Measurements from ENCODE around the gene ACTL8. TPM values are rescaled to one million over a fixed set of nuclear protein-coding genes. Genes with fewer than 3 reads are reported as not detected.

ACTL8 gene
- polyA plus RNA-seq, 3 donors, result 0.06 TPM; not detected in 2

DNA sequence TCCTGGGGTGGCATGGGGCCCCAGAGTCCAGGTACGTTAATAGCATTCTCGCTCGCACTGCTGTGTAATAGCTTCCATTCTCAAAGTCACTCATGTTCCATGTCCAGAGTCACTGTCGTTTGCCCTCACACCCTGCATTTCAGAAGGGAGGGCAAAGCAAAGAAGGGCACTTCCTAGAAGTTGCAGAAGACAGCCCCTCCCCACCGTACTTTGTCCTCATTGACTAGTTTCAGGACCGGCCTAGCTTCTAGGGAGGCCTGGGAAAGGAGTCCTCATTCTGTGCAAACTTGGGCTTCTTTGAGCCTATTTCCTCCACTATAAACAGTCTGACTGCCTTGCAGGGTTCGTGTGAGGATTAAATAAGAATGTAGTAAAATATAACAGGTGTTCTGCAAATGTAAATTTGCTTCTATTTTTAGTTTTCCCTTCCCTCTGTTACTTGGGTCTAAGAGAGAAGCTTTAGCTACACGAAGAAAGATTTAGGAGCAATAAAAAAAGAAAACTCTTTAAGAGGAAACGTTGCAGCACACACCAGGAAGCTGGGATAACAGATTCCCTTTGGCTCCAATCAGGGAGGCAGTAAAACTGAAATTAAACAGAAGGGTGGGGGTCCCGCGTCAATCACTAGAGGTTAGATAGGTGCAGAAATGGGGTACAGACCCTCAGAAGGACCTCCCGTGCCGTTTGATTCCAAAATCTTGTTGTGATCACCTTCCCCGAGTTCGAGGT, 40.1 kb downstream of the ACTL8 start:
- DNase-seq (ENCODE audit: extremely low read depth in 1 of 11, low read depth in 9 of 11, low spot score in 4 of 11), result no peak

DNA sequence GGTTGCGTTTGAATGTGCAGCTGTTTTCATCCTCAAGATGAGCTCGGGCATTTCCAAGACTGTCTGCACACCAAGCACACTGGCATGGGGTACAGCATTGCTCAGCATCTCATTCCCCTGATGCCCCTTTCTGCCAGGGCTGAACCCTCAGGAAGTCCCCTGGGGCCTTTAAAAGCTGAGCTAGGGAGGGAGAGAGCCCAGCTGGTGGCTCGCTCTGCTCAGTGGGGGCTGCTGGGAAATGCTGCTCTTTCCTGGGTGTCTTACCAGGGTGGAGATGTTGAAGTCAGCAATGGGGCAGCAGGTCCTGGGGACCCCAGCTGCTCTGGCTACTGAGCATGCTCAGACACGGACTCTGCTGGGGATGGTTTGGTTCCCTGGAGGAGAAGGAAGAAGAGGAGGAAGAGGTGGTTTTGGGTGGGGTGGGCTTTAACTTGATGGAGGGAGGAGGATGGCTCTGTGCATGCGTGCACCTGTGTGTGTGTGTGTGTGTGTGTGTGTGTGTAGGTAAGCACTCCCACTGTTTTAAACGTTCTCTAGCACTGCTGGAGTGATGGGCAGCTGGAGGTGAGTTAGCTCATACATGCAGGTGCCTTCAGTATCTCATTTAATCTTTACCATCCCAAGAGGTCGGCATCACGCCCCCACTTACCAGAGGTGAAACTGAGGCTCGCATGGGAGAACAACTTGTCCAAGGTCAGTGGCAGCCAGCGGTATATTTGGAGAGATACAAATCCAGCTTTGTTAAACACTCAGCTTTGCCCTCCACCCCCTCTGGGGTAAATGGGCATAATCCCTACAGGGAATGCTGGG, 40.9 kb downstream of the ACTL8 start:
- no peak for DNase-seq (ENCODE audit: extremely low read depth in 1 of 11, low read depth in 9 of 11, low spot score in 4 of 11)

DNA sequence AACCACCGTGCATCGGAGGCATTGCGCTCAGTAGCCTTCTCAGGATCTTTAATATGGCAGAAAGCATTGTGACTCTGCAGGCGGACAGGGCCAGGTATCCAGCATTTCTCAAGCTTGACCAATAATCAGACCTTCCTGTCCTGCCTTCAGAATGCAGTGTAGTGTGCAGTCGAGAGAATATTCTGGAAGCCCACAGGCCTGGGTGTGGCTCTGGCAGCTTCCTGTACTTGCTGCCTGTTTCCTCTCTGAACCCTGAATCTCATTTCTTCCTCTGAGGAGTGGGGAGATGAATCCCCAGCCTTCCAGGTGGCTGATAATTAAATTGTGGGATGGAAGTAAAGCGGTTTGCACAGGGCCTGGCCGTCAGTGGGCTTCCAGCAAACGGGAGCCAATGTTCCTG, 42.3 kb downstream of the ACTL8 start:
- DNase-seq (ENCODE audit: extremely low read depth in 1 of 11, low read depth in 9 of 11, low spot score in 4 of 11), result no peak

DNA sequence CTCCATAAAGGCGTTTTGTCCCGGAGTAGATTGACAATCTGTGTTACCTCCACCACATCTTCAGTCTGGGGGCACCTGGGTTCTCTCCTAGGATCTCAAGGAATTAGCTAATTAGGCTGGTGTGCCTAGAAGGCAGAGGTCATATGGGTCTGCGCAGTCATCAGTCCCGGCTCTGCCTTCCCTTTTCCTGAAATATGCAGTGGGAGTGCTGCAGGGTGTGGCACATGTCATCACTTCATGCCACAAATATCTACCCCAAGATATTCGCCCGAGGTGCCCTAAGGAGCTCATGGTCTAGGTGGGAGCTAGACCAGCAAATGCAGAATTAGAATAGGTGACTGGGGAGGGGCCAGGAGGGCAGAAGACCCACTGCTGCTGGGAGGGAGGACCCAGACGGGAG, 42.9 kb downstream of the ACTL8 start:
- DNase-seq (ENCODE audit: extremely low read depth in 1 of 11, low read depth in 9 of 11, low spot score in 4 of 11), result no peak

DNA sequence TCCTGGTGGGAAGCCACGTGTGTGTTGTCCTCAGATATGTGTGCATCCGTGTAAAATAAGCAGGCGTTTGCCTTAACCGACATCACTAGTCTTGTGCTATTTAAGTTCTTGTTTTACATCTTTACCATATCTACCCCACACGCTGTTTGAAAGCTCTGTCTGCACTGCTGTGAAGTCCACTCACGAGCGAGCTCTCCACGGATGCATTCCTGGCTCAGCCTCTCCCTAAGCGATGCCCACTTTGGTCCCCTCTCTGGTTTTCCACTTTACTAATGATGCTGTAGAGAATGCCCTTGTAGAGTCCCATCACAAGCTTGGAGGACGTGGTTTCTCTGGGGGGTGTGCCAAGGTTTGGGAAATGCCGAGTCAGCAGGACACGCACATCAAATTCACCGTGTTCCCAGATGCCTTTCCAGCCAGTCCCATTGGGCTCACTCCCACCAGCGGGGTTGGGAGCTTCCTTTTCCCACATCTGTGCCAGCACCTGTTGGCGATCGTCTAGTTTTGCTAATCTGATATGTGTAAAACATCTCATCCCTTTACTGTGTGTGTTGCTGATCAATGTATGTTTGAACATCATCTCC, 43.8 kb downstream of the ACTL8 start:
- no peak for DNase-seq (ENCODE audit: extremely low read depth in 1 of 11, low read depth in 9 of 11, low spot score in 4 of 11)

DNA sequence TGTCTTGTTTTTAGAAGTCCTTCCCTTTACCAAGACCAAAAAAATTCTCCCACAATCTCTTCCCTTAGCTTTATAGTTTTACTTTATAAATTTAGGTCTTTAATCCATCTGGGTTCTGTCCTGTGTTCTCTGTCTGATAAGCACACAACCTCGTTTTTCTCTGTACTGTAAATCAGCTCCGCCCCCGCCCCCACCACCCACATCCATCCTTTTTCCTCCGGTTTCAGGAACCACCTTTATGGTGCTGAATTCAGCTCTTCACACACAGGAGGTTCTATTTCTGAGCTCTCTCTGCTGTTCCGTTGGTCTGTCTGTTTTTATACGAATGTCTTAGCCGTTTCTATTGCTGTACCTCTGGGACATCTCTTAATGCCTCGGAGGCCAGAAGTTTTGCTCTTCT, 44.5 kb downstream of the ACTL8 start:
- no peak for DNase-seq (ENCODE audit: extremely low read depth in 1 of 11, low read depth in 9 of 11, low spot score in 4 of 11)

DNA sequence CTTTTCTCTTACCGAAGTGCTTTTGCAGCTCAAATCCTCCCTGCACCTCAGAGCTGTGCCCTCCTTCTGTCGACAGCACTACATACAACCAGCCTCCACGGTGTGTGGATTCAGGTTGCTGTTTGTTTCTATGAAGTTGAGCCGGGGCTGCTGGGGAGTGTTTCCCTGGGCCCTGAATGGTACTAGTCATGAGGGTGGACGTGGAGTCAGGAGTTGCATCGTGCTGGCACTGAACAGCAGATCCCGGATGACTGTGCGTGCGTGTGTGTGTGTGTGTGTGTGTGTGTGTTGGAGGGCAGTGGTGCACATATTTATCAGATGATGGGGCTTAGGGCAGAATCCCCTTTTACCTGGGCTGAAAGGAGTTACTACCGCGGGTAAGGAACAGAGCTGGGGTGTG, 47.0 kb downstream of the ACTL8 start:
- DNase-seq (ENCODE audit: extremely low read depth in 1 of 11, low read depth in 9 of 11, low spot score in 4 of 11), result no peak

DNA sequence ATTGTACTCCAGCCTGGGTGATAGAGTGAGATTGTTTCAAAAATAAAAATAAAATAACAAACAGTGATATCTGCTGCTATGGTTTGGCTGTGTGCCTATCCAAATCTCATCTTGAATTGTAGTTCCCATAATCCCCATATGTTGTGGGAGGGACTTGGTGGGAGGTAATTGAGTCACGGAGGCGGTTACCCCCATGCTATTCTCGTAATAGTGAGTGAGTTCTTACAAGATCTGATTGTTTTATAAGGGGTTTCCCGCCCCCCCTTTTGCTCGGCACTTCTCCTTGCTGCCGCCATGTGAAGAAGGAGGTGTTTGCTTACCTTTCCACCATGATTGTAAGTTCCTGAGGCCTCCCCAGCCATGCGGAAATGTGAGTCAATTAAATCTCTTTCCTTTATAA, 47.8 kb downstream of the ACTL8 start:
- no peak for DNase-seq (ENCODE audit: extremely low read depth in 1 of 11, low read depth in 9 of 11, low spot score in 4 of 11)

DNA sequence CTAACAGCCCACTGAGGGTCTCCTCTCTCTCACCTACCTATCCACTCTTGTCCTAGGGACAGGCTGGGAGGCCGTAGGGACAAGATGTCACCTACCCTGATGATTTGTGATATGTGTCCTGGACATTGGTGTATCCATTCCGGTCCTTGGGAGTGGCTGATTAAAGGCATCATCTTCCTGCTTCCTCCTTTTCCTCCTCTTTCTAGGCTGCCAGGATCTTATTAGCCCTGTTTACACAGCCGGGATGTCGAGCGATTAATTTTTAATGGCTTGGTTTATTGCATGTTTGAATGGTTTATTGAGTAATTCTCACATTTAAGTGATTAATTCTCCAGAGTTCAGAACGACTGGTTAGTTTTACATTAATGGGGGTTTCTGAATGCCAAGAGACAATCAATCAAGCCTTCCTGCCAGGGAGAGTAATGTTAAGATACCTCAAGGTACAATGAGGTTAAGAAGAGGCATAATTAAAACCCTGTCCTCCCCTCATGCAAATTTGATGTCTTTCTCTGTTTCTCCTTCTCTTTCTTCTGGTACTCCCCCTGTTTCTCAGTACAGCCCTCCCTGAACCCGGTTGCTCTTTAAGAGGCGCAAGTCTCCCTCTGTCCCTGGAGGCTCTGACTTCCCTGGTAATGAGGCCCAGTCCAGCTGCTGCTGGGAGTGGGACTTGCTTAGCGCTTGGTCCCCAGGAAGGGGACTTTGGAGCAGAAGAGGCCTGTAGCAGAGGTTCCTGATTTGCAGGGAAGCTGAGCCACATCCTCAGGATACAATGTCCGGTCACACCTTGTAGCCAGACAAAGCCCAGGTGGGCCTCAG, 50.9 kb downstream of the ACTL8 start:
- peak in 6 of 11 donors; percentile 2 to 45 (median 22) for DNase-seq (ENCODE audit: extremely low read depth in 1 of 11, low read depth in 9 of 11, low spot score in 4 of 11)

DNA sequence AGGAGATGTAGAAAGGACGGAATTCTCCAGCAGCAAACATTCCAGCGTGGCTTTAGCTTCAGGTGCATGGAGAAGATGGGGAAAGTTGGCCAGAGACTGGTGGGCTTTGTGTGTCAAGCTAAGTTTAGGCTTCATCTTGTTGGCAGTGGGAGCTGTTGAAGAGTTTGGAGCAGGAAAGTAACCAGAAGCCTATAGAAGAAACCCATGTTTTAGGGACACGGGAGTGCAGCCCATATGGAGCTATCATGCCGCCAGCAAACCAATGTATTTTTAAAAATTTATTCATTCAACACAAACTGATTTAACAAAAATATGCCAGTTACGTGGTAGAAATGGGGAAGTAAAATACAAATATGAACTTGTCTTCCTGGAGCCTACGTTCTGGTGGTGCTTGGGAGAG, 53.7 kb downstream of the ACTL8 start:
- no peak for DNase-seq (ENCODE audit: extremely low read depth in 1 of 11, low read depth in 9 of 11, low spot score in 4 of 11)

DNA sequence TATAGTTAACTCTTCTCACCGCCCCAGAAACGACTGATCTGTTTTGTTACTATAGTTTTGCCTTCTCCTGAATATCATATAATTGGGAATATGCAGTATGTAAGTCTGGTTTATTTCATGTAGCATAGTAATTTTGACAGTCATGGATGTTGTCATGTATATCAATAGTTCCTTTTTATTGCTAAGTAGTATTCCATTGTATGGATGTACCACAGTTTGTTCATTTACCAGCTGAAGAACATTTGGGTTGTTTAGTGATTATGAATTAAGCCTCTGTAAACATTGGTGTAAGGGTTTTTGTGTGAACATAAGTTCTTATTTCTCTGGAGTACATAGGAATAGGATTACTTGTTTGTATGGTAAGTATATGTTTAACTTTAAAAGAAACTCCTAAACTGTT, 55.5 kb downstream of the ACTL8 start:
- DNase-seq (ENCODE audit: extremely low read depth in 1 of 11, low read depth in 9 of 11, low spot score in 4 of 11), result no peak

DNA sequence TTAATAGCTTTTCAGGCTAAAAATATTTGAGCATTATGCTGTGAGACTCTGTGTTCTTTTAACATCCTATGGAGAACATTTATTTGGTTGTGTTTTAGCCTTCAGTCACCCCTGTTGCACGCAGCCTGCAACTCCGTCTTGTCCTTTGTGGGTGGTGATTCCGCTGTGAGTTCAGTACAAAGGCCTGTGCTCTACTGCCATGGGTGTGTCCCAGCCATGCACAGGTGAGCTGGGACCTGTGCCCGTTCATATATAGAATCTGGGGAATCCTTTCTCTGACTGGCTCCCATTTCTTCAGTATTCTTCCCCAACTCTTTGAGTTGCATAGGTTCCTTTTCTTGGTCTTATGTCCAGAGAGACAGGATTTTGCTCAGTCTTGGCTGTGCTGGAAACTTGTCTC, 61.4 kb downstream of the ACTL8 start:
- DNase-seq (ENCODE audit: extremely low read depth in 1 of 11, low read depth in 9 of 11, low spot score in 4 of 11), result no peak

DNA sequence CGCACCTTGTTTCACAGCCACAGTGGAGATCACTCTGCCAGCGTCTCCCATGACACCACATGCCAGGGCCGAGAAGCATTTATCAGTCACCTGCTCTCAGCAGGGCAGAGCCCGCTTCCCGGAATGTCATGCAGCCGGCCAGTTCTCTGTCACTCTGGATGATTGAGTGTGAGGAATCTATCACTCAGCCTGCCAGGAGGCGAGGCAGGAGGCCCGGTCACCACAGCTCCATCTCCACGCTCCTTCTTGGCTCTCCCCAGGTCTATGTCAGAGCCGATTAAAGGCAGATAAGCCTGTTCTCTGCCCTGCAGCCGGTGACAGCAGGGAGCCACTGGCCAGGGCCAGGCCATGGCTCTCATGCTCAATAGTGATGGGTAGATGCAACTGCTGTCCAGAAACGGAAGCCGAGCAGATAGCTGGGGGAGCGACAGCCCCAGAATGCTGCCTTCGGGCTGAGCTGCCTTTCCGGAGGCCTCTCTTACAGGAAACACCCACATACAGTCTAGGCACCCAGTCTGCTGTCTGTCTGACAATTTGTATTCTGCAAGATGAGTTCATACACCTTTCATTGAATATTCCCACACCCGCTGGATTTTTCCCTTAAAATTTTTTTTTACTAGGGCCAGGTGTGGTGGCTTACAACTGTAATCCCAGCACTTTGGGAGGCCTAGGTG, 64.1 kb downstream of the ACTL8 start:
- no peak for DNase-seq (ENCODE audit: extremely low read depth in 1 of 11, low read depth in 9 of 11, low spot score in 4 of 11)

DNA sequence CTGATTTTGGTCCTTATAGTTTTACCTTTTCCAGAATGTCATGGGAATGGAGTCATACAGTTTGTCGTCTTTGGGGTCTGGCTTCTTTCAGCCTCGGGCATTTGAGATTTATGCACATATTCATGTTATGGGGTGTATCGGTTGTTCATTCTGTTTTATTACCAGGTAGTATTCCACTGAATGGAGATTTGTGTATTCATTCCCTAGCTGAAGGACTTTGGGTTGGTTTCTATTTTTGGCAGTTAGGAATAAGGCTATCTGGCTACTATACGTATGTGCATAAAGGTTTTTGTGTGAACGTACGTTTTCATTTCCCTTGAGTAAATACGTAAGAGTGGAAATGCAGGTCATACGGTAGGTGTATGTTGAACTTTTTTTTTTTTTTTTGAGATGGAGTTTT, 65.1 kb downstream of the ACTL8 start:
- no peak for DNase-seq (ENCODE audit: extremely low read depth in 1 of 11, low read depth in 9 of 11, low spot score in 4 of 11)

DNA sequence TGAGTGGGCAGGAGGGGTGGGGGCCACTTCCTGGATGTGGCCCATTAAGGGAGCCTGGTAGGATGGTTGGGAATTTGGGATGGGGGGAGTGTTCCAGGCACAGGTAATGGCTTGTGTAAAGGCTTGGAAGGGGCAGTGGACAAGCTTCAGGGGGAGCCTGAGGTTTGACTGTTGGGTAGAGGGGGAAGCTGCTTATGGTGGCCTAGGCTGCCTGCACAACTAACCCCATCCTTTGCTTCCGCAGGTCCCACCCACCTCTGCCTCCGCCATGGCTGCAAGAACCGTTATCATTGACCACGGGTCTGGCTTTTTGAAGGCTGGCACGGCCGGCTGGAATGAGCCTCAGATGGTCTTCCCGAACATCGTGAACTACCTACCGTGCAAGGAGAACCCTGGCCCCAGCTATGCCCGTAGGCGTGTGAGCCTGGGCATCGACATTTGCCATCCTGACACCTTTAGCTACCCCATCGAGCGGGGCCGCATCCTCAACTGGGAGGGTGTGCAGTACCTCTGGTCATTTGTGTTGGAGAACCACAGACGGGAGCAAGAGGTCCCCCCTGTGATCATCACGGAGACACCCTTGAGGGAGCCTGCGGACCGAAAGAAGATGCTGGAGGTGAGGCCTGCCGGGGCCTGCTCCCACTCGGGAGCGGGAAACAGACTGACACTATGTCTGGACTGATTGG, 67.8 kb downstream of the ACTL8 start:
- DNase-seq (ENCODE audit: extremely low read depth in 1 of 11, low read depth in 9 of 11, low spot score in 4 of 11), result no peak

DNA sequence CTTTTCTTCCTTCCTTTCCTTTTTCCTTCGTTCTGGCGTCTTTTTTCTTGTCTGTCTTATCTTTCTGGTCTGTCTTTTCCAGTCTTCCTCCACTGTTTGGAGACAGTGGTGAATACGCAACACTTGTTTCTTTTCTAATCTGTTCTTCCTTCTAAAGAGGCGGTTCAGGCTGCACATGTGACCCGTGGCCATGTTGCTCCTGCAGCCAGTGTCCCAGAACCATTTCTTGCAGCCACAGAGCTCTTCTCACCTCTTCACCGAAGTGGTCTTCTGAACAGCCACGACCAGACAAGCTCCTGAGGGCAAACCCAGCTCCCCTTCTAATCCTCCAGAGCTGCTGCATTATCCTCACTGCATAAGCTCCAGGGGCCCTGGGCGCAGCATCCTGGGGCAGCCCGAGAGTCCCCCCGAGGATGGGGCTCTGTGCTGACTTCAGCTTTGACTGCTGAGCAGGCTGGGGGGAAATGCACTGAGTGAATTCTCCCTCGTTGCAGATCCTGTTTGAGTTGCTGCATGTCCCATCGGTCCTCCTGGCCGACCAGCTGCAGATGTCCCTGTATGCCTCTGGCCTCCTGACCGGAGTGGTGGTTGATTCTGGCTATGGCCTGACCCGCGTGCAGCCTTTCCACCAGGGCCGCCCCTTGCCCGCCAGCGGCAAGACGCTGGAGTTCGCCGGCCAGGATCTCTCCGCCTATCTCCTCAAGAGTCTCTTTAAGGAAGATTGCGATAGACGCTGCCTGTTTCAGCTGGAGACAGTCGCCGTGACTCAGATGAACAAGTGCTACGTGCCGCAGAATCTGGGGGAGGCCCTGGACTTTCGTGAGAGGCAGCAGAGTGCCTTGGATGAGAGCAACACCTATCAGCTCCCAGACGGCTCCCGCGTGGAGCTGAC, 70.4 kb downstream of the ACTL8 start:
- no peak for DNase-seq (ENCODE audit: extremely low read depth in 1 of 11, low read depth in 9 of 11, low spot score in 4 of 11)

DNA sequence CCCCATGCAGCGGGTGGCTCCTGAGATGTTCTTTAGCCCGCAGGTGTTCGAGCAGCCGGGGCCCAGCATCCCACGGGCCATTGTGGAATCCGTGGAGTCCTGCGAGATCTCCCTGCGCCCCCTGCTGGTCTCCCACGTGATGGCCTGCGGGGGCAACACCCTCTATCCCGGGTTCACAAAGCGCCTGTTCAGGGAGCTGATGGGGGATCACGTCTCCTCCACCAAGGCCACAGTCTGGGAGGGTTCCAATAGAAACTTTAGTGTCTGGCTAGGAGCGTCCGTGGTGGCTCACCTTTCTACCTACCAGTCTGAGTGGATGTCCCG, 71.0 kb downstream of the ACTL8 start:
- DNase-seq (ENCODE audit: extremely low read depth in 1 of 11, low read depth in 9 of 11, low spot score in 4 of 11), result peak in 2 of 11 donors; percentile 3 to 22

DNA sequence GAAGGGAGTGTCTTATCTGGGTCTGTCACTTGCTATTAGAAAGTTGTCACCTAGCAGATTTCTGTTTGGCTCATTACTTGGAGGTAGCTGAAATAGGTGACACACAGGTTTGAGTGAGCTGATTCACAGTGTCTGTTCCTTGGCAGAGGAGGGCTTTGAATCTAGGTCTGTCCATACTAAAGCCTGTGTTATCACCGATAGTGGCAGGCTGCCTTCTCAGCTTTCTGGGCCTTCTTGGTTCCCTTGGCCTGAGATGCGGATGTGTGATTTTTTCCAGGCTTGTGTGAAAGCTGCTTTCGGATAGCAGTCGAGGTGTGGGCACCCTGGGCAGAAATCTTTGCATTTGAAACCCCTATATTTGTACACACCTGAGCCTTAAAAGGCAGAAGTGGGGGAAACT, 73.9 kb downstream of the ACTL8 start:
- DNase-seq (ENCODE audit: extremely low read depth in 1 of 11, low read depth in 9 of 11, low spot score in 4 of 11), result no peak
